22Rv1 (cell line): ENCODE results near the gene CPA1.

Source experiments
- CTCF ChIP-seq: fragments of 450-650 bp; IDR thresholded peaks from 2 replicates; pipeline ENCODE4 v1.5.1; 2017; ENCODE audit warnings: mild to moderate bottlenecking
- ZFX ChIP-seq: fragments of 450-650 bp; IDR thresholded peaks from 2 replicates; pipeline ENCODE4 v1.6.1; 2017; ENCODE audit warnings: antibody characterized with exemption, borderline replicate concordance

- TF ChIP-seq CTCF, result no peak
- TF ChIP-seq ZFX, result no peak
Measured at GRCh38 chr7:130362251-130362816, 18.0 kb upstream of the CPA1 start.
